GM23338 (cell line): ENCODE measurements around the gene HIBADH. TPM values are rescaled to one million over a fixed set of nuclear protein-coding genes. Genes with fewer than 3 reads are reported as not detected.

Source experiments
- ATAC-seq: fragments of 200-7000 bp; cut with Tn5 transposase; 3 replicates; pipeline ENCODE4 v1.9.1; 2020
- DNase-seq: peaks from one replicate; pipeline ENCODE4 v3.0.0-alpha.2; 2015; ENCODE audit warnings: low spot score
- H2AFZ ChIP-seq: fragments of 200-600 bp; sonication (generic); 2 replicates; pipeline ENCODE4 v1.8.0; 2016; ENCODE audit warnings: antibody characterized with exemption, mild to moderate bottlenecking, moderate library complexity
- H3F3A ChIP-seq: fragments of 200-600 bp; sonication (generic); replicated peaks from 2 replicates; pipeline ENCODE4 v1.8.0; 2017; ENCODE audit warnings: antibody characterized with exemption, mixed run types, low read depth
- H3K27ac ChIP-seq: fragments of 200-600 bp; sonication (generic); 2 replicates; pipeline ENCODE4 v1.6.1; 2016; ENCODE audit warnings: low read depth
- H3K27me3 ChIP-seq: fragments of 200-600 bp; sonication (generic); 2 replicates; pipeline ENCODE4 v1.8.0; 2016; ENCODE audit warnings: mild to moderate bottlenecking, mixed run types, moderate library complexity; ENCODE audit not compliant: insufficient read depth
- H3K36me3 ChIP-seq: fragments of 200-600 bp; sonication (generic); 2 replicates; pipeline ENCODE4 v1.8.0; 2016; ENCODE audit warnings: mild to moderate bottlenecking; ENCODE audit not compliant: insufficient read depth
- H3K4me1 ChIP-seq: fragments of 200-600 bp; sonication (generic); 2 replicates; pipeline ENCODE4 v1.8.0; 2016; ENCODE audit warnings: mild to moderate bottlenecking, moderate library complexity; ENCODE audit not compliant: insufficient read depth
- H3K4me2 ChIP-seq: fragments of 200-600 bp; sonication (generic); 2 replicates; pipeline ENCODE4 v1.7.1; 2017; ENCODE audit warnings: mixed run types
- H3K4me3 ChIP-seq: fragments of 200-600 bp; sonication (generic); 2 replicates; pipeline ENCODE4 v1.6.1; 2016; ENCODE audit warnings: mixed run types
- H3K79me2 ChIP-seq: fragments of 200-600 bp; sonication (generic); replicated peaks from 2 replicates; pipeline ENCODE4 v1.8.0; 2017; ENCODE audit warnings: mild to moderate bottlenecking; ENCODE audit not compliant: insufficient read depth
- H3K9me2 ChIP-seq: fragments of 200-600 bp; sonication (generic); 2 replicates; pipeline ENCODE4 v1.8.0; 2017; ENCODE audit not compliant: insufficient read depth
- H4K20me1 ChIP-seq: fragments of 200-600 bp; sonication (generic); replicated peaks from 2 replicates; pipeline ENCODE4 v1.8.0; 2017; ENCODE audit warnings: mild to moderate bottlenecking; ENCODE audit not compliant: insufficient read depth
- H3K27ac Mint-ChIP-seq: 2 replicates; pipeline ENCODE4 v1.8.0; 2020; ENCODE audit warnings: inconsistent platforms, mild to moderate bottlenecking, moderate library complexity, mixed read lengths
- H3K27me3 Mint-ChIP-seq: 3 replicates; pipeline ENCODE4 v1.8.0; 2022; ENCODE audit warnings: low read depth, mild to moderate bottlenecking, moderate library complexity, mixed read lengths, inconsistent platforms; ENCODE audit not compliant: insufficient read depth, poor library complexity
- H3K36me3 Mint-ChIP-seq: 3 replicates; pipeline ENCODE4 v1.8.0; 2021; ENCODE audit warnings: low read depth, mild to moderate bottlenecking, inconsistent platforms, moderate library complexity, mixed read lengths
- H3K4me1 Mint-ChIP-seq: 3 replicates; pipeline ENCODE4 v1.8.0; 2020; ENCODE audit warnings: mild to moderate bottlenecking, inconsistent platforms, mixed read lengths
- H3K4me3 Mint-ChIP-seq: 3 replicates; pipeline ENCODE4 v1.8.0; 2021; ENCODE audit warnings: moderate library complexity, mild to moderate bottlenecking, inconsistent platforms, mixed read lengths
- H3K9me3 Mint-ChIP-seq: 3 replicates; pipeline ENCODE4 v1.8.0; 2020; ENCODE audit warnings: moderate library complexity, mild to moderate bottlenecking, inconsistent platforms, mixed read lengths
- CREB1 ChIP-seq: fragments of 250-450 bp; sonication (Bioruptor Pico); IDR thresholded peaks from 2 replicates; pipeline ENCODE4 v1.5.0; 2020; ENCODE audit warnings: low read depth, mild to moderate bottlenecking, moderate library complexity
- EZH2 ChIP-seq: fragments of 200-600 bp; sonication (generic); IDR thresholded peaks from one replicate; pipeline ENCODE4 v1.8.0; 2017; ENCODE audit warnings: antibody characterized with exemption, mild to moderate bottlenecking, low read depth; ENCODE audit not compliant: unreplicated experiment
- EZH2phosphoT487 ChIP-seq: fragments of 200-600 bp; sonication (generic); IDR thresholded peaks from one replicate; pipeline ENCODE4 v1.8.1; 2018; ENCODE audit warnings: antibody characterized with exemption; ENCODE audit not compliant: unreplicated experiment
- JUNB ChIP-seq: IDR thresholded peaks from one replicate; pipeline ENCODE4 v1.6.1; 2016; ENCODE audit warnings: antibody characterized with exemption; ENCODE audit not compliant: unreplicated experiment
- NANOG ChIP-seq: IDR thresholded peaks from 2 replicates; pipeline ENCODE4 v1.6.1; 2016; ENCODE audit warnings: antibody characterized with exemption, borderline replicate concordance
- POLR2AphosphoS5 ChIP-seq: IDR thresholded peaks from 2 replicates; pipeline ENCODE4 v1.6.1; 2016; ENCODE audit warnings: antibody characterized with exemption, low read depth
- STAT1 ChIP-seq: IDR thresholded peaks from one replicate; pipeline ENCODE4 v1.6.1; 2016; ENCODE audit warnings: antibody characterized with exemption; ENCODE audit not compliant: unreplicated experiment
- ZNF114 ChIP-seq: fragments of 250-450 bp; sonication (Bioruptor Pico); IDR thresholded peaks from 2 replicates; pipeline ENCODE4 v1.5.0; 2020; ENCODE audit warnings: mild to moderate bottlenecking, moderate library complexity
- ZNF331 ChIP-seq: fragments of 250-450 bp; sonication (Bioruptor Pico); IDR thresholded peaks from 2 replicates; pipeline ENCODE4 v1.5.0; 2020; ENCODE audit warnings: low read depth, mild to moderate bottlenecking, moderate library complexity
- polyA plus RNA-seq: library from polyadenylated mRNA; unstranded; fragments of >200 nt; fragmentation: Nextera tagmentation; extraction: Ambion mirVana; gene quantifications from 2 replicates; pipeline ENCODE4 v1.2.1, GENCODE V29; 2016
- total RNA-seq: library from RNA; depleted of rRNA; stranded (reverse); fragments of >200 nt; shearing (Covaris generic); gene quantifications from 2 replicates; pipeline ENCODE4 v1.2.3, GENCODE V29; 2014
- TF ChIP-seq, protein P1 (sequence below): IDR thresholded peaks from 2 replicates; pipeline ENCODE4 v1.6.1; 2016; ENCODE audit warnings: antibody characterized with exemption
- TF ChIP-seq, protein P2 (sequence below): IDR thresholded peaks from one replicate; pipeline ENCODE4 v1.6.1; 2018; ENCODE audit warnings: antibody characterized with exemption; ENCODE audit not compliant: unreplicated experiment
- TF ChIP-seq, protein P3 (sequence below): fragments of 250-450 bp; sonication (Bioruptor Pico); IDR thresholded peaks from 2 replicates; pipeline ENCODE4 v1.5.0; 2020; ENCODE audit warnings: mild to moderate bottlenecking, moderate library complexity

HIBADH gene
- total and polyA plus RNA-seq, 2 experiments from 2014 or later, result 31.3 to 57.0 TPM

DNA sequence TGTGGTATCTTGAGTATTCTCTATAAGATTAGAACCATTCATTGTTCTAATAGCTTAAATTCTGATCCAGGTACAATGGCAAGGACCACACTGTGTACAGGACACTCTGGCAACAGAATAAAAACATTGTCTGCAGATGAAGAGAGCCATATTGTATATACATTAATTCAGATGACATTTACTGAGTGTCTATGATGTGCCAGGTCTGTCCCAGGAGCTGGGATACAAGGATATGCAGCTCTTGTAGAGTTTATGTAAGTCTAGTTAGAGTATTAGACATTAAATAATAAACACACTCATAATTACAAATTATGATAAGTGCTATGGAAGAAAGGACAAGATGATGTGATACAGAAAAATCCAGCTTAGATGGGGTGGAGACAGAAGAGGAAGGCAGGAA lies 184.1 kb downstream of the HIBADH start (continued):
- TF ChIP-seq CREB1 (CRISPR knock-in tag) (no peak), ZNF331 (CRISPR knock-in tag) (no peak), NANOG (no peak), EZH2 (no peak)

DNA sequence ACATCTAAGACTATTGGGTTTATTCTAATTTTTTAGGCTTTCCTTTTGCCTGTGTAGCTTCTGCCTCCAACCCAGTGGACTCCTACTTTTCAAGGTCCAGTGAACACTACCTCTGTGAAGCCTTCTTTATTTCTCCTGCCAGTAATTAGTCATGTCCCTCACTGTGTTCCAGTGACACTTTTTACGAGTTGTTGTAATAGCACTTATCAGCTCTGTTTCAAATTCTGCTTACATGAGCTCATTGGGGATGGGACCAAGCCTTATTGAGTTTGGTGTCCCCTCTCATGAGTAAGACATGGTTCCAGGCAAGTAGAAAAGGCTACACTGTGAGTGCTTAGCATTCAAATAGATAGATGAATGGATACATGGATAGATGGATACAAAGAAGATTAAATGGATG lies 184.6 kb downstream of the HIBADH start:
- Histone ChIP-seq H3F3A (no peaks in the 10 kb centered on the region), H3K36me3 (no peaks in the 10 kb centered on the region), H3K27me3 (no peaks in the 10 kb centered on the region), H3K79me2 (no peaks in the 10 kb centered on the region), H3K27ac (no peak overlapping the region), H4K20me1 (no peaks in the 10 kb centered on the region), H3K4me1 (no peaks in the 10 kb centered on the region), H2AFZ (no peak overlapping the region), H3K4me2 (no peak overlapping the region), H3K9me2 (peaks cover 3% of the 10 kb centered on the region; the same call in 1 of the 2 replicates), H3K4me3 (no peak overlapping the region)
- no peaks in the 10 kb centered on the region for H3K36me3 Mint-ChIP-seq
- no peaks in the 10 kb centered on the region for H3K4me1 Mint-ChIP-seq
- H3K27ac Mint-ChIP-seq, result no peak overlapping the region
- TF ChIP-seq CREB1 (CRISPR knock-in tag) (no peak), EZH2 (no peak), ZNF331 (CRISPR knock-in tag) (no peak), STAT1 (no peak), JUNB (no peak), EZH2phosphoT487 (no peak), POLR2AphosphoS5 (no peak), NANOG (no peak), ZNF114 (CRISPR knock-in tag) (no peak)
- TF ChIP-seq, protein P1, sequence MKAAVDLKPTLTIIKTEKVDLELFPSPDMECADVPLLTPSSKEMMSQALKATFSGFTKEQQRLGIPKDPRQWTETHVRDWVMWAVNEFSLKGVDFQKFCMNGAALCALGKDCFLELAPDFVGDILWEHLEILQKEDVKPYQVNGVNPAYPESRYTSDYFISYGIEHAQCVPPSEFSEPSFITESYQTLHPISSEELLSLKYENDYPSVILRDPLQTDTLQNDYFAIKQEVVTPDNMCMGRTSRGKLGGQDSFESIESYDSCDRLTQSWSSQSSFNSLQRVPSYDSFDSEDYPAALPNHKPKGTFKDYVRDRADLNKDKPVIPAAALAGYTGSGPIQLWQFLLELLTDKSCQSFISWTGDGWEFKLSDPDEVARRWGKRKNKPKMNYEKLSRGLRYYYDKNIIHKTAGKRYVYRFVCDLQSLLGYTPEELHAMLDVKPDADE, result no peak
- TF ChIP-seq, protein P2, sequence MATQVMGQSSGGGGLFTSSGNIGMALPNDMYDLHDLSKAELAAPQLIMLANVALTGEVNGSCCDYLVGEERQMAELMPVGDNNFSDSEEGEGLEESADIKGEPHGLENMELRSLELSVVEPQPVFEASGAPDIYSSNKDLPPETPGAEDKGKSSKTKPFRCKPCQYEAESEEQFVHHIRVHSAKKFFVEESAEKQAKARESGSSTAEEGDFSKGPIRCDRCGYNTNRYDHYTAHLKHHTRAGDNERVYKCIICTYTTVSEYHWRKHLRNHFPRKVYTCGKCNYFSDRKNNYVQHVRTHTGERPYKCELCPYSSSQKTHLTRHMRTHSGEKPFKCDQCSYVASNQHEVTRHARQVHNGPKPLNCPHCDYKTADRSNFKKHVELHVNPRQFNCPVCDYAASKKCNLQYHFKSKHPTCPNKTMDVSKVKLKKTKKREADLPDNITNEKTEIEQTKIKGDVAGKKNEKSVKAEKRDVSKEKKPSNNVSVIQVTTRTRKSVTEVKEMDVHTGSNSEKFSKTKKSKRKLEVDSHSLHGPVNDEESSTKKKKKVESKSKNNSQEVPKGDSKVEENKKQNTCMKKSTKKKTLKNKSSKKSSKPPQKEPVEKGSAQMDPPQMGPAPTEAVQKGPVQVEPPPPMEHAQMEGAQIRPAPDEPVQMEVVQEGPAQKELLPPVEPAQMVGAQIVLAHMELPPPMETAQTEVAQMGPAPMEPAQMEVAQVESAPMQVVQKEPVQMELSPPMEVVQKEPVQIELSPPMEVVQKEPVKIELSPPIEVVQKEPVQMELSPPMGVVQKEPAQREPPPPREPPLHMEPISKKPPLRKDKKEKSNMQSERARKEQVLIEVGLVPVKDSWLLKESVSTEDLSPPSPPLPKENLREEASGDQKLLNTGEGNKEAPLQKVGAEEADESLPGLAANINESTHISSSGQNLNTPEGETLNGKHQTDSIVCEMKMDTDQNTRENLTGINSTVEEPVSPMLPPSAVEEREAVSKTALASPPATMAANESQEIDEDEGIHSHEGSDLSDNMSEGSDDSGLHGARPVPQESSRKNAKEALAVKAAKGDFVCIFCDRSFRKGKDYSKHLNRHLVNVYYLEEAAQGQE, result no peak
- TF ChIP-seq, protein P3, sequence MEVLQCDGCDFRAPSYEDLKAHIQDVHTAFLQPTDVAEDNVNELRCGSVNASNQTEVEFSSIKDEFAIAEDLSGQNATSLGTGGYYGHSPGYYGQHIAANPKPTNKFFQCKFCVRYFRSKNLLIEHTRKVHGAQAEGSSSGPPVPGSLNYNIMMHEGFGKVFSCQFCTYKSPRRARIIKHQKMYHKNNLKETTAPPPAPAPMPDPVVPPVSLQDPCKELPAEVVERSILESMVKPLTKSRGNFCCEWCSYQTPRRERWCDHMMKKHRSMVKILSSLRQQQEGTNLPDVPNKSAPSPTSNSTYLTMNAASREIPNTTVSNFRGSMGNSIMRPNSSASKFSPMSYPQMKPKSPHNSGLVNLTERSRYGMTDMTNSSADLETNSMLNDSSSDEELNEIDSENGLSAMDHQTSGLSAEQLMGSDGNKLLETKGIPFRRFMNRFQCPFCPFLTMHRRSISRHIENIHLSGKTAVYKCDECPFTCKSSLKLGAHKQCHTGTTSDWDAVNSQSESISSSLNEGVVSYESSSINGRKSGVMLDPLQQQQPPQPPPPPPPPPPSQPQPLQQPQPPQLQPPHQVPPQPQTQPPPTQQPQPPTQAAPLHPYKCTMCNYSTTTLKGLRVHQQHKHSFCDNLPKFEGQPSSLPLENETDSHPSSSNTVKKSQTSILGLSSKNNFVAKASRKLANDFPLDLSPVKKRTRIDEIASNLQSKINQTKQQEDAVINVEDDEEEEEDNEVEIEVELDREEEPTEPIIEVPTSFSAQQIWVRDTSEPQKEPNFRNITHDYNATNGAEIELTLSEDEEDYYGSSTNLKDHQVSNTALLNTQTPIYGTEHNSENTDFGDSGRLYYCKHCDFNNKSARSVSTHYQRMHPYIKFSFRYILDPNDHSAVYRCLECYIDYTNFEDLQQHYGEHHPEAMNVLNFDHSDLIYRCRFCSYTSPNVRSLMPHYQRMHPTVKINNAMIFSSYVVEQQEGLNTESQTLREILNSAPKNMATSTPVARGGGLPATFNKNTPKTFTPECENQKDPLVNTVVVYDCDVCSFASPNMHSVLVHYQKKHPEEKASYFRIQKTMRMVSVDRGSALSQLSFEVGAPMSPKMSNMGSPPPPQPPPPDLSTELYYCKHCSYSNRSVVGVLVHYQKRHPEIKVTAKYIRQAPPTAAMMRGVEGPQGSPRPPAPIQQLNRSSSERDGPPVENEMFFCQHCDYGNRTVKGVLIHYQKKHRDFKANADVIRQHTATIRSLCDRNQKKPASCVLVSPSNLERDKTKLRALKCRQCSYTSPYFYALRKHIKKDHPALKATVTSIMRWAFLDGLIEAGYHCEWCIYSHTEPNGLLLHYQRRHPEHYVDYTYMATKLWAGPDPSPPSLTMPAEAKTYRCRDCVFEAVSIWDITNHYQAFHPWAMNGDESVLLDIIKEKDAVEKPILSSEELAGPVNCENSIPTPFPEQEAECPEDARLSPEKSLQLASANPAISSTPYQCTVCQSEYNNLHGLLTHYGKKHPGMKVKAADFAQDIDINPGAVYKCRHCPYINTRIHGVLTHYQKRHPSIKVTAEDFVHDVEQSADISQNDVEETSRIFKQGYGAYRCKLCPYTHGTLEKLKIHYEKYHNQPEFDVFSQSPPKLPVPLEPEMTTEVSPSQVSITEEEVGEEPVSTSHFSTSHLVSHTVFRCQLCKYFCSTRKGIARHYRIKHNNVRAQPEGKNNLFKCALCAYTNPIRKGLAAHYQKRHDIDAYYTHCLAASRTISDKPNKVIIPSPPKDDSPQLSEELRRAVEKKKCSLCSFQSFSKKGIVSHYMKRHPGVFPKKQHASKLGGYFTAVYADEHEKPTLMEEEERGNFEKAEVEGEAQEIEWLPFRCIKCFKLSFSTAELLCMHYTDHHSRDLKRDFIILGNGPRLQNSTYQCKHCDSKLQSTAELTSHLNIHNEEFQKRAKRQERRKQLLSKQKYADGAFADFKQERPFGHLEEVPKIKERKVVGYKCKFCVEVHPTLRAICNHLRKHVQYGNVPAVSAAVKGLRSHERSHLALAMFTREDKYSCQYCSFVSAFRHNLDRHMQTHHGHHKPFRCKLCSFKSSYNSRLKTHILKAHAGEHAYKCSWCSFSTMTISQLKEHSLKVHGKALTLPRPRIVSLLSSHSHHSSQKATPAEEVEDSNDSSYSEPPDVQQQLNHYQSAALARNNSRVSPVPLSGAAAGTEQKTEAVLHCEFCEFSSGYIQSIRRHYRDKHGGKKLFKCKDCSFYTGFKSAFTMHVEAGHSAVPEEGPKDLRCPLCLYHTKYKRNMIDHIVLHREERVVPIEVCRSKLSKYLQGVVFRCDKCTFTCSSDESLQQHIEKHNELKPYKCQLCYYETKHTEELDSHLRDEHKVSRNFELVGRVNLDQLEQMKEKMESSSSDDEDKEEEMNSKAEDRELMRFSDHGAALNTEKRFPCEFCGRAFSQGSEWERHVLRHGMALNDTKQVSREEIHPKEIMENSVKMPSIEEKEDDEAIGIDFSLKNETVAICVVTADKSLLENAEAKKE (CRISPR knock-in tag), result no peak
- no peak overlapping the region for H3K4me3 Mint-ChIP-seq
- ATAC-seq, result no peak
- peaks cover 7% of the 10 kb centered on the region for H3K27me3 Mint-ChIP-seq
- no peaks in the 10 kb centered on the region for H3K9me3 Mint-ChIP-seq
- DNase-seq, result no peak
